A549 (cell line): ENCODE results near the gene SMIM38. TPM values are rescaled to one million over a fixed set of nuclear protein-coding genes. Genes with fewer than 3 reads are reported as not detected.

Experiments
- ATAC-seq, 2 experiments: fragments of 200-7000 bp in 1 of 2; fragments of >200 bp in 1 of 2; cut with Nextera tagmentation in 1 of 2; cut with Tn5 transposase in 1 of 2; 3 replicates each; pipeline versions ENCODE4 v1.8.0 to v1.9.1; 2018 to 2020; ENCODE audit warnings: mild to moderate bottlenecking in 1 of 2, moderate library complexity in 1 of 2
- CTCF ChIA-PET: fragments of 300-600 bp; sonication (Branson Sonifier 250); formaldehyde crosslinking; extraction: SDS; loops from one replicate; lab custom pipeline; 2021; ENCODE audit warnings: antibody characterized with exemption, inconsistent platforms; lab: Yijun Ruan, JAX
- POLR2A ChIA-PET: fragments of 350-600 bp; formaldehyde crosslinking; extraction: SDS; loops from one replicate; lab custom pipeline; 2021; ENCODE audit warnings: antibody characterized with exemption, inconsistent platforms; lab: Yijun Ruan, JAX
- DNase-seq, 2 experiments: peaks; one replicate each; pipeline versions ENCODE4 v3.0.0 to v3.0.0-alpha.2; 2011 to 2016; ENCODE audit warnings: low read depth in 1 of 2, low spot score in 1 of 2
- FAIRE-seq: peaks from 2 replicates; lab custom pipeline; 2011; peaks lifted over from hg19 to GRCh38; lab: Jason Lieb, UNC
- H3K27ac ChIP-seq, 2 experiments: fragments of >200 bp; sonication (Bioruptor Twin); formaldehyde crosslinking; 3 replicates each; pipeline ENCODE4 v1.5.1; 2016 to 2017
- H3K4me1 ChIP-seq: fragments of >200 bp; sonication (Bioruptor Twin); formaldehyde crosslinking; 3 replicates; pipeline ENCODE4 v1.6.1; 2016
- H3K4me2 ChIP-seq: fragments of >200 bp; sonication (Bioruptor Twin); formaldehyde crosslinking; 3 replicates; pipeline ENCODE4 v1.6.1; 2016
- H3K4me3 ChIP-seq: fragments of >200 bp; sonication (Bioruptor Twin); formaldehyde crosslinking; 3 replicates; pipeline ENCODE4 v1.5.1; 2016
- H3K9me3 ChIP-seq: fragments of >200 bp; sonication (Bioruptor Twin); formaldehyde crosslinking; 3 replicates; pipeline ENCODE4 v1.6.1; 2016
- BCL3 ChIP-seq: fragments of >200 bp; sonication (Bioruptor Twin); formaldehyde crosslinking; IDR thresholded peaks from 3 replicates; pipeline ENCODE4 v1.6.1; 2016
- CBX2 ChIP-seq: fragments of 200-600 bp; sonication (generic); IDR thresholded peaks from 2 replicates; pipeline ENCODE4 v1.6.1; 2016; ENCODE audit warnings: low read depth, mild to moderate bottlenecking, borderline replicate concordance
- ELK1 ChIP-seq: fragments of 150-350 bp; IDR thresholded peaks from 2 replicates; pipeline ENCODE4 v1.6.1; 2014; ENCODE audit warnings: low read depth, mild to moderate bottlenecking, low read length
- ESRRA ChIP-seq: fragments of 150-350 bp; IDR thresholded peaks from 2 replicates; pipeline ENCODE4 v1.6.1; 2014; ENCODE audit warnings: mild to moderate bottlenecking, low read length, borderline replicate concordance
- FOSB ChIP-seq: fragments of 250-450 bp; sonication (Bioruptor Pico); IDR thresholded peaks from 2 replicates; pipeline ENCODE4 v1.5.0; 2020; ENCODE audit warnings: mild to moderate bottlenecking, moderate library complexity
- FOSL2 ChIP-seq, 2 experiments: fragments of 450-650 bp in 1 of 2; fragments of >200 bp in 1 of 2; sonication (Bioruptor Twin) in 1 of 2; formaldehyde crosslinking; IDR thresholded peaks; 2 replicates each; pipeline versions ENCODE4 v1.5.0 to v1.6.1; 2016 to 2020; ENCODE audit warnings: mild to moderate bottlenecking in 1 of 2, moderate library complexity in 1 of 2
- HEYL ChIP-seq: fragments of 250-450 bp; sonication (Bioruptor Pico); IDR thresholded peaks from 2 replicates; pipeline ENCODE4 v1.8.0; 2021; ENCODE audit warnings: mild to moderate bottlenecking, moderate library complexity
- HOXB5 ChIP-seq: fragments of 250-450 bp; sonication (Bioruptor Pico); IDR thresholded peaks from 2 replicates; pipeline ENCODE4 v1.5.0; 2020; ENCODE audit warnings: mild to moderate bottlenecking, moderate library complexity
- JUNB ChIP-seq: fragments of >200 bp; sonication (Bioruptor Twin); formaldehyde crosslinking; IDR thresholded peaks from 2 replicates; pipeline ENCODE4 v1.6.1; 2016
- MAX ChIP-seq: IDR thresholded peaks from 2 replicates; pipeline ENCODE4 v1.6.1; 2012
- MAZ ChIP-seq: fragments of 150-350 bp; IDR thresholded peaks from 2 replicates; pipeline ENCODE4 v1.6.1; 2014; ENCODE audit warnings: antibody characterized with exemption, low read depth, low read length, borderline replicate concordance
- NFE2L2 ChIP-seq: fragments of 150-350 bp; conservative IDR thresholded peaks from 2 replicates; pipeline ENCODE4 v1.6.1; 2014; ENCODE audit warnings: low read length
- PHF8 ChIP-seq: fragments of 200-600 bp; sonication (generic); IDR thresholded peaks from 2 replicates; pipeline ENCODE4 v1.6.1; 2016; ENCODE audit warnings: low read depth, mild to moderate bottlenecking, antibody characterized with exemption, moderate library complexity, borderline replicate concordance
- POLR2AphosphoS2 ChIP-seq: conservative IDR thresholded peaks from 2 replicates; pipeline ENCODE4 v1.6.1; 2012; ENCODE audit warnings: low read length, improper control_type of control experiment, inconsistent platforms
- RAD21 ChIP-seq, 2 experiments: fragments of >200 bp in 1 of 2; sonication (Bioruptor Twin) in 1 of 2; formaldehyde crosslinking in 1 of 2; IDR thresholded peaks in 1 of 2; conservative IDR thresholded peaks in 1 of 2; 2 replicates in 1 of 2; 3 replicates in 1 of 2; pipeline ENCODE4 v1.6.1; 2012 to 2018; ENCODE audit warnings: inconsistent platforms in 1 of 2
- RCOR1 ChIP-seq: fragments of 150-350 bp; IDR thresholded peaks from 2 replicates; pipeline ENCODE4 v1.6.1; 2014; ENCODE audit warnings: antibody characterized with exemption, low read length, low read depth
- TP53 ChIP-seq: fragments of 250-450 bp; sonication (Bioruptor Pico); IDR thresholded peaks from 2 replicates; pipeline ENCODE4 v1.5.0; 2021; ENCODE audit warnings: mild to moderate bottlenecking, moderate library complexity
- USF2 ChIP-seq: fragments of 450-650 bp; IDR thresholded peaks from 2 replicates; pipeline ENCODE4 v1.6.1; 2014; ENCODE audit warnings: antibody characterized with exemption
- ZC3H11A ChIP-seq: fragments of 450-650 bp; IDR thresholded peaks from 2 replicates; pipeline ENCODE4 v1.6.1; 2014; ENCODE audit warnings: antibody characterized with exemption, mild to moderate bottlenecking
- ZFP36 ChIP-seq: fragments of 450-650 bp; IDR thresholded peaks from 2 replicates; pipeline ENCODE4 v1.6.1; 2014; ENCODE audit warnings: borderline replicate concordance; ENCODE audit not compliant: partially characterized antibody
- WGBS: methylation state at CpG from one replicate; pipeline ENCODE4 v1.1.6; 2017; ENCODE audit errors: missing lambda C conversion rate; 5-methylcytosine and 5-hydroxymethylcytosine counted together
- polyA plus RNA-seq, 4 experiments: library from polyadenylated mRNA; depleted of rRNA in 3 of 4; stranded (reverse); fragments of >200 nt; fragmentation: RNase III in 1 of 4; extraction: RNeasy Plus Mini Kit Qiagen cat#74134 plus additional on column Dnase treatment in 1 of 4; gene quantifications; 2 replicates in 3 of 4; 3 replicates in 1 of 4; pipeline ENCODE4 v1.2.3, GENCODE V29; 2011 to 2017

Gene SMIM38
- polyA plus RNA-seq, 2 of the 4 experiments (the other 2 are of a cell fraction): 0.05 to 0.08 TPM

GRCh38 chr11:69152733-69153421 is 2.9 kb upstream of the SMIM38 start:
- TF ChIP-seq PHF8 (no peak), POLR2AphosphoS2 (no peak), NFE2L2 (no peak), ESRRA (no peak), BCL3 (no peak), ZC3H11A (no peak), ZFP36 (no peak), JUNB (no peak), TP53 (CRISPR knock-in tag) (no peak), HOXB5 (no peak), MAZ (no peak), RCOR1 (no peak), MAX (no peak), RAD21 (conservative IDR thresholded peaks at IDR 0.05 in 1 of 2, IDR thresholded peaks at IDR 0.05 in 1 of 2) (no peak), CBX2 (no peak), FOSL2 (IDR thresholded peaks at IDR 0.05) (no peak), FOSL2 (CRISPR knock-in tag; IDR thresholded peaks at IDR 0.05) (no peak), HEYL (no peak), FOSB (CRISPR knock-in tag) (no peak)
- Histone ChIP-seq H3K9me3 (peaks cover 14% of the 10 kb centered on the region; the same call in 2 of the 3 replicates), H3K4me2 (no peak overlapping the region), H3K27ac (no peak overlapping the region), H3K4me3 (no peak overlapping the region), H3K4me1 (peaks cover 10% of the 10 kb centered on the region; the same call in 2 of the 3 replicates)
- FAIRE-seq (no peak), DNase-seq (no peak), ATAC-seq (no peak)
- CTCF ChIA-PET: interaction anchor here (0.6 to 4.2 kb wide), 3 partner anchors 21 to 491 kb away, joined by 3 to 21 read pairs (median 4); no protein-coding TSS in a partner anchor
- POLR2A ChIA-PET: no interaction called here
- 81% methylated on average over 23 of the region's 23 CpGs for WGBS

GRCh38 chr11:69153661-69154060 is 2.1 kb upstream of the SMIM38 start:
- WGBS: 55% methylated on average over 7 of the region's 7 CpGs
- ChIA-PET CTCF (interaction anchor here (0.6 to 4.2 kb wide), 3 partner anchors 22 to 502 kb away, joined by 3 to 21 read pairs (median 5); no protein-coding TSS in a partner anchor), POLR2A (no interaction called here)
- no peak overlapping the region for H3K4me2 ChIP-seq
- no peak overlapping the region for H3K4me3 ChIP-seq
- no peak for DNase-seq
- no peak for TF ChIP-seq ELK1
- no peak for TF ChIP-seq RAD21 (conservative IDR thresholded peaks at IDR 0.05 in 1 of 2, IDR thresholded peaks at IDR 0.05 in 1 of 2)
- no peak for TF ChIP-seq USF2
- ATAC-seq: no peak
- peaks cover 10% of the 10 kb centered on the region; the same call in 2 of the 3 replicates for H3K4me1 ChIP-seq
- peaks cover 9% of the 10 kb centered on the region; the same call in 2 of the 3 replicates for H3K9me3 ChIP-seq
- no peak overlapping the region for H3K27ac ChIP-seq
- FAIRE-seq: no peak
